Esophagus squamous epithelium (tissue), 5 donors: Measurements from ENCODE around the gene ZNF451. TPM values are rescaled to one million over a fixed set of nuclear protein-coding genes. Genes with fewer than 3 reads are reported as not detected.

Experiments
- DNase-seq: peaks from one replicate; lab custom pipeline; 2025; lab: John Stamatoyannopoulos, UW
- H3K27ac ChIP-seq, 4 donors: fragments of 200-600 bp; sonication (generic); one replicate each; pipeline ENCODE4 v1.5.1; 2016 to 2019; ENCODE audit warnings: mild to moderate bottlenecking in 1 of 4
- H3K27me3 ChIP-seq, 4 donors: fragments of 200-600 bp; sonication (generic); 1 replicate in 3 of 4; 2 replicates in 1 of 4; pipeline versions ENCODE4 v1.5.1 to v1.6.0; 2017 to 2021; ENCODE audit warnings: antibody characterized with exemption in 1 of 4
- H3K36me3 ChIP-seq, 3 donors: fragments of 200-600 bp; sonication (generic); one replicate each; pipeline ENCODE4 v1.5.1; 2016 to 2019
- H3K4me1 ChIP-seq, 3 donors: fragments of 200-600 bp; sonication (generic); one replicate each; pipeline ENCODE4 v1.5.1; 2017 to 2019
- H3K4me3 ChIP-seq, 4 donors: fragments of 200-600 bp; sonication (generic); 1 replicate in 3 of 4; 2 replicates in 1 of 4; pipeline ENCODE4 v1.5.1; 2016 to 2019; ENCODE audit warnings: mild to moderate bottlenecking in 2 of 4, moderate library complexity in 1 of 4
- H3K9me3 ChIP-seq, 3 donors: fragments of 200-600 bp; sonication (generic); one replicate each; pipeline ENCODE4 v1.5.1; 2016 to 2019
- CTCF ChIP-seq, 6 experiments: fragments of 450-650 bp in 4 of 6; fragments of 200-600 bp in 2 of 6; sonication (generic) in 2 of 6; IDR thresholded peaks; one replicate each; pipeline ENCODE4 v1.5.1; 2016 to 2019; ENCODE audit warnings: antibody characterized with exemption in 6 of 6, mild to moderate bottlenecking in 4 of 6, moderate library complexity in 4 of 6
- POLR2A ChIP-seq, 4 donors: fragments of 450-650 bp; IDR thresholded peaks; one replicate each; pipeline ENCODE4 v1.6.1; 2017; ENCODE audit warnings: antibody characterized with exemption in 4 of 4, mild to moderate bottlenecking in 4 of 4, moderate library complexity in 3 of 4
- WGBS, 2 donors: methylation state at CpG; one replicate each; pipeline ENCODE4 v1.1.5; 2018; 5-methylcytosine and 5-hydroxymethylcytosine counted together
- intact Hi-C: fragments of 100-400 bp; cut with DNase I; formaldehyde crosslinking; loops from one replicate; pipeline ENCODE4 v1.15.0; 2022
- total RNA-seq, 4 donors: library from RNA; depleted of rRNA; stranded (reverse); fragments of >200 nt; gene quantifications; one replicate each; pipeline ENCODE4 v1.1.0, GENCODE V29; 2016
- donor health status: DM: yes; HTN: yes; CAD: no.

The ZNF451 gene
- total RNA-seq, 4 donors from 2014 or later, result 21.5 to 52.5 (median 29.5) TPM

GRCh38 chr6:57147955-57148858 is 58.2 kb downstream of the ZNF451 start:
- no peak for DNase-seq
- Histone ChIP-seq H3K27me3 (no peaks in the 10 kb centered on the region), H3K36me3 (peaks cover 0 to 82% (median 7%) of the 10 kb centered on the region in 3 donors), H3K4me3 (no peak overlapping the region), H3K4me1 (no peaks in the 10 kb centered on the region), H3K9me3 (no peaks in the 10 kb centered on the region), H3K27ac (no peak overlapping the region)
- 82 to 87% methylated on average over 7 of the region's 7 CpGs for WGBS, 2 donors
- no peak for TF ChIP-seq POLR2A (IDR thresholded peaks at IDR 0.05)
- no peak for TF ChIP-seq CTCF (IDR thresholded peaks at IDR 0.05)
- intact Hi-C loops, result no loop called here

- H3K4me1 ChIP-seq, result no peaks in the 10 kb centered on the region
- intact Hi-C loops, result no loop called here
- peaks cover 0 to under 1% (median 0%) of the 10 kb centered on the region in 3 donors for H3K9me3 ChIP-seq
- DNase-seq, result no peak
- H3K27ac ChIP-seq, result no peak overlapping the region
- peaks cover 0 to 80% (median 3%) of the 10 kb centered on the region in 3 donors for H3K36me3 ChIP-seq
- no peaks in the 10 kb centered on the region for H3K27me3 ChIP-seq
- no peak overlapping the region for H3K4me3 ChIP-seq
- TF ChIP-seq CTCF (IDR thresholded peaks at IDR 0.05), result no peak
- no peak for TF ChIP-seq POLR2A (IDR thresholded peaks at IDR 0.05)
Observed at GRCh38 chr6:57158658-57159057, 68.7 kb downstream of the ZNF451 start.

- Histone ChIP-seq H3K4me3 (no peak overlapping the region), H3K4me1 (no peaks in the 10 kb centered on the region), H3K36me3 (peaks cover 0 to 80% (median 0%) of the 10 kb centered on the region in 3 donors), H3K27me3 (no peaks in the 10 kb centered on the region), H3K27ac (no peak overlapping the region), H3K9me3 (peaks cover 0 to 6% (median 0%) of the 10 kb centered on the region in 3 donors)
- DNase-seq, result no peak
- intact Hi-C loops, result no loop called here
- WGBS, 2 donors, result 39 to 48% methylated on average over 2 of the region's 2 CpGs
- TF ChIP-seq CTCF (IDR thresholded peaks at IDR 0.05) (no peak), POLR2A (IDR thresholded peaks at IDR 0.05) (no peak)
Observed at GRCh38 chr6:57159127-57159526, 69.1 kb downstream of the ZNF451 start.

GRCh38 chr6:57162028-57162427 is 72.0 kb downstream of the ZNF451 start:
- Histone ChIP-seq H3K27me3 (no peaks in the 10 kb centered on the region), H3K27ac (no peak overlapping the region), H3K36me3 (peaks cover 0 to 80% (median 0%) of the 10 kb centered on the region in 3 donors), H3K4me1 (no peaks in the 10 kb centered on the region), H3K4me3 (no peak overlapping the region), H3K9me3 (peaks cover 0 to 13% (median 0%) of the 10 kb centered on the region in 3 donors)
- WGBS, 2 donors, result 78 to 97% methylated on average over 2 of the region's 2 CpGs
- DNase-seq, result no peak
- intact Hi-C loops, result no loop called here
- no peak for TF ChIP-seq CTCF (IDR thresholded peaks at IDR 0.05)
- no peak for TF ChIP-seq POLR2A (IDR thresholded peaks at IDR 0.05)

- intact Hi-C loops, result no loop called here
- Histone ChIP-seq H3K4me3 (no peak overlapping the region), H3K27ac (no peak overlapping the region), H3K4me1 (no peaks in the 10 kb centered on the region), H3K9me3 (peaks cover 0 to 13% (median 0%) of the 10 kb centered on the region in 3 donors), H3K36me3 (peaks cover 0 to 80% (median 0%) of the 10 kb centered on the region in 3 donors), H3K27me3 (no peaks in the 10 kb centered on the region)
- TF ChIP-seq CTCF (IDR thresholded peaks at IDR 0.05), result no peak
- no peak for TF ChIP-seq POLR2A (IDR thresholded peaks at IDR 0.05)
- no peak for DNase-seq
- 70 to 82% methylated on average over 3 of the region's 3 CpGs for WGBS, 2 donors
Observed at GRCh38 chr6:57162516-57162915, 72.5 kb downstream of the ZNF451 start.
